GM11168 (cell line): ENCODE measurements around the gene MPRIP.
"Not testable (repeated sequence)": the region's sequence is repeated elsewhere in the genome, so short reads cannot be mapped to it uniquely, and the experiment has no call there.

ENCODE experiments used
- in situ Hi-C: fragments of 300-500 bp; cut with MboI; formaldehyde crosslinking; loops from one replicate; pipeline ENCODE4 v1.12.0; 2022; ENCODE audit warnings: low sequenced_read_pairs; ENCODE audit not compliant: unreplicated experiment

MPRIP gene

GRCh38 chr17:17119533-17119932, 77.3 kb downstream of the MPRIP start:
- in situ Hi-C loops, result no loop called here

GRCh38 chr17:17120294-17120693, 78.0 kb downstream of the MPRIP start:
- in situ Hi-C loops, result no loop called here

- in situ Hi-C loops, result no loop called here
Measured at GRCh38 chr17:17120701-17121100, 78.4 kb downstream of the MPRIP start.

- in situ Hi-C loops, result no loop called here
Measured at GRCh38 chr17:17121162-17121561, 78.9 kb downstream of the MPRIP start.

GRCh38 chr17:17122781-17123483, 80.7 kb downstream of the MPRIP start:
- in situ Hi-C loops, result no loop called here

GRCh38 chr17:17124341-17124740, 82.1 kb downstream of the MPRIP start:
- in situ Hi-C loops, result no loop called here

GRCh38 chr17:17125136-17126084, 83.2 kb downstream of the MPRIP start:
- in situ Hi-C loops, result no loop called here

GRCh38 chr17:17126131-17127110, 84.2 kb downstream of the MPRIP start:
- in situ Hi-C loops, result no loop called here

GRCh38 chr17:17127156-17127555, 84.9 kb downstream of the MPRIP start:
- in situ Hi-C loops, result no loop called here

GRCh38 chr17:17127730-17128291, 85.6 kb downstream of the MPRIP start:
- in situ Hi-C loops, result no loop called here

- in situ Hi-C loops, result no loop called here
Measured at GRCh38 chr17:17128476-17129075, 86.3 kb downstream of the MPRIP start.

GRCh38 chr17:17129466-17129865, 87.2 kb downstream of the MPRIP start:
- in situ Hi-C loops, result no loop called here

- in situ Hi-C loops, result no loop called here
Measured at GRCh38 chr17:17130077-17130844, 88.0 kb downstream of the MPRIP start.

GRCh38 chr17:17131839-17132238, 89.6 kb downstream of the MPRIP start:
- in situ Hi-C loops, result no loop called here

GRCh38 chr17:17132746-17133145, 90.5 kb downstream of the MPRIP start:
- in situ Hi-C loops, result no loop called here

GRCh38 chr17:17134051-17134956, 92.0 kb downstream of the MPRIP start:
- in situ Hi-C loops, result no loop called here

- in situ Hi-C loops, result no loop called here
Measured at GRCh38 chr17:17134957-17135333, 92.7 kb downstream of the MPRIP start.

GRCh38 chr17:17136221-17136620, 94.0 kb downstream of the MPRIP start:
- in situ Hi-C loops, result not testable (repeated sequence)
